COR-L47 (cell line): ENCODE data around the gene RRP12.
"Not testable (repeated sequence)": the region's sequence is repeated elsewhere in the genome, so short reads cannot be mapped to it uniquely, and the experiment has no call there.

Experiments used
- DNase-seq: peaks from one replicate; lab custom pipeline; 2025; lab: John Stamatoyannopoulos, UW

Gene RRP12, protein sequence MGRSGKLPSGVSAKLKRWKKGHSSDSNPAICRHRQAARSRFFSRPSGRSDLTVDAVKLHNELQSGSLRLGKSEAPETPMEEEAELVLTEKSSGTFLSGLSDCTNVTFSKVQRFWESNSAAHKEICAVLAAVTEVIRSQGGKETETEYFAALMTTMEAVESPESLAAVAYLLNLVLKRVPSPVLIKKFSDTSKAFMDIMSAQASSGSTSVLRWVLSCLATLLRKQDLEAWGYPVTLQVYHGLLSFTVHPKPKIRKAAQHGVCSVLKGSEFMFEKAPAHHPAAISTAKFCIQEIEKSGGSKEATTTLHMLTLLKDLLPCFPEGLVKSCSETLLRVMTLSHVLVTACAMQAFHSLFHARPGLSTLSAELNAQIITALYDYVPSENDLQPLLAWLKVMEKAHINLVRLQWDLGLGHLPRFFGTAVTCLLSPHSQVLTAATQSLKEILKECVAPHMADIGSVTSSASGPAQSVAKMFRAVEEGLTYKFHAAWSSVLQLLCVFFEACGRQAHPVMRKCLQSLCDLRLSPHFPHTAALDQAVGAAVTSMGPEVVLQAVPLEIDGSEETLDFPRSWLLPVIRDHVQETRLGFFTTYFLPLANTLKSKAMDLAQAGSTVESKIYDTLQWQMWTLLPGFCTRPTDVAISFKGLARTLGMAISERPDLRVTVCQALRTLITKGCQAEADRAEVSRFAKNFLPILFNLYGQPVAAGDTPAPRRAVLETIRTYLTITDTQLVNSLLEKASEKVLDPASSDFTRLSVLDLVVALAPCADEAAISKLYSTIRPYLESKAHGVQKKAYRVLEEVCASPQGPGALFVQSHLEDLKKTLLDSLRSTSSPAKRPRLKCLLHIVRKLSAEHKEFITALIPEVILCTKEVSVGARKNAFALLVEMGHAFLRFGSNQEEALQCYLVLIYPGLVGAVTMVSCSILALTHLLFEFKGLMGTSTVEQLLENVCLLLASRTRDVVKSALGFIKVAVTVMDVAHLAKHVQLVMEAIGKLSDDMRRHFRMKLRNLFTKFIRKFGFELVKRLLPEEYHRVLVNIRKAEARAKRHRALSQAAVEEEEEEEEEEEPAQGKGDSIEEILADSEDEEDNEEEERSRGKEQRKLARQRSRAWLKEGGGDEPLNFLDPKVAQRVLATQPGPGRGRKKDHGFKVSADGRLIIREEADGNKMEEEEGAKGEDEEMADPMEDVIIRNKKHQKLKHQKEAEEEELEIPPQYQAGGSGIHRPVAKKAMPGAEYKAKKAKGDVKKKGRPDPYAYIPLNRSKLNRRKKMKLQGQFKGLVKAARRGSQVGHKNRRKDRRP (N-terminal part only)

DNA sequence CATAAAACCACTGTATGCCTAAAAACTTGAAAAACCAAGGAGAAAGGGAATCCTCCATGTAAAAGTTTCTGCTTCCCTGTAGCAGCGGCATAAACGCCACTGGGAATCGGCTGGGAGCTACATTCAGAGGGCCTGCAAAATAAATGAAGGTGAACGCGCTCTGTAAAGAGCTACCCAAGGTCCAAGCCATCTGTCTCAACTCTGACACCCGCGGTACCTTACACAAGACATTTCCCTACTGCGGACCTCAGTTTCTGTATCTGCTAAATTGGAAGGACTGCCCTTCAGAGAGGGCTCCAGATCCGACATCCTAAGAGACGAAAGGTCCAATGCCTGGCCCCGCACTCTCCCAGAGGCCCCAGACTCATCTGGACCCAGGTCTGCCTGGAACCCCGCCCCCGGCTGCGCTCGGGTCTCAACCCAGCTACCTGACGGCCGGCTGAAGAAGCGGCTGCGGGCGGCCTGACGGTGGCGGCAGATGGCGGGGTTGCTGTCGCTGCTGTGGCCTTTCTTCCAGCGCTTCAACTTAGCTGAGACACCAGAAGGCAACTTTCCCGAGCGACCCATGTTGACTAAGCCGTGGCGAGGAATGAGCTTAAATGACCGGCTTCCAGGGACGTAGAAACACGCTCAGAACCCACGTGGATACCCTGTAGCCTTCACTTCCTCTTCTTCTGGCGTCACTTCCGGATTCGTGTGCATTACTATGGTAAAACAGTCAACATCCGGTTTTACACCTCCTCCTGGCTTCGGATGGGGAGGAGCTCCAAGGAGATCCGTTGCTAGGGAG, at the start of gene RRP12:
TSS of gene RRP12 (minus strand) at position 676 of the 790 bp plus-strand sequence. CDS start at position 567, 109 bp downstream.
- DNase-seq: peak; percentile 71

DNA sequence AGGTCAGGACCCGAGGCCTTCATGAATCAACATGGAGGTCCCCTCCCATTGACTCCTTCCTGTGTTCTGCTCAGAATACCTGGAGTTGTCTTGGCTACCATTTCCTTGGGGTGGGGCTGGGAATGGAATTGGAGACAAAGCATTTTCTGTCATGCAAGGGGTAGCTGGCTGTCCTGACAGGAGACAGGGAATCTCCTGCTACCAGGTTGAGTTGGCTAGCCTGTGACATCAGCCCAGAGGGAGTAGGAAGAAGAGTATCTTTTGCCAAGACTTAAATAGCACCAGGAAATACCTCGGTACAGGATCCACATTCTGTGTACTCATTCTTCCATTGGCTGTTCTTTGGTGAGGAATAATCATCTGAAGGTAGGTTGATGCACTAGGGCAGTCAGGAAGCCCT, 49.7 kb upstream of the RRP12 start:
- DNase-seq: no peak

DNA sequence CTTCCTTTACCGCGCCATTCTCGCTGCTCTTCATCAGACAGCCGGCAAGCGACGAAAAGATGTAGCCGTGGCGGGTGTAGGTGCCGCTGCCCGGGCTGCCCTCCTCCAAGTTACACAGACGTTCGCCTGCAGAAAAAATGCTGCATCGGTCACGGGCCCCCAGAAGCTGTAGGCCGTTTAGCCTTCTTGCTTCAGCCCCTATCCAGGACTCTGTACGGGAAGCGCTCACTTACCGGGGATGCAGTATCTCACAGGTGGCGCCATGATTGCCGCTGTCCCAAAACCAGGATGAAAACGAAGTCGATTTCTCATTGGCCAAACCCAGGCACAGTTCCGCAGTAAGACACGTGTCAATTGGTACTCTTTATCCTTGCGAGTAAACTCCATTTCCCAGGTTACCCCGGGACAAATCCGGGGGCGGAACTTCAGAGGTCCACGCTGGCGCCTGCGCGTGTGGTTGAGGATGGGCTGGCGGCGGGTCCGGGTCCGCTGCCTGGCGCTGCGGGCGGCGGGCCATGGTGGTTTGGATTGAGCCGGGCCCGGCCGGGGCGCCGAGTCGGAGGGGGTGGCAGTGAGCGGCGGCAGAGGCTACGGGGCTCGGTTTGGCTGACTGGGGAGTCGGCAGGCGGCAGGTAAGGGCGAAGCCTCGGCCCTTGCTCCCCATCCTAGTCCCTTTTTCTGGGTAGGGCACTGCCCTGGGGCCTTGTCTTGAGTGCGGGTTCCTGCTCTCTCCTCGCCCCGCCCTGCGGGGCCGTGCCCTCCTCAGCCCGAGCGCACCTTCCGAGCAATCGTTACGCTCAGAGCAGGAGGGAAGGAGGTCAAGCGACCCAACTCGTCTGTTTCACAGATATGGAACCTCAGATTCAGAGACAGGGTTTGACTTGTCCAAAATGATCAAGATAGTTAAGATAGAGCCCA, 44.8 kb upstream of the RRP12 start, which contains the start of the genes EXOSC1 and ZDHHC16:
TSS of gene EXOSC1 (minus strand) at position 285 of the 918 bp plus-strand sequence. CDS start at position 264, 21 bp downstream.
TSS of gene ZDHHC16 (plus strand) at position 454 of the 918 bp plus-strand sequence. CDS start 5,501 bp downstream, outside the sequence.
- peak; percentile 70 for DNase-seq

DNA sequence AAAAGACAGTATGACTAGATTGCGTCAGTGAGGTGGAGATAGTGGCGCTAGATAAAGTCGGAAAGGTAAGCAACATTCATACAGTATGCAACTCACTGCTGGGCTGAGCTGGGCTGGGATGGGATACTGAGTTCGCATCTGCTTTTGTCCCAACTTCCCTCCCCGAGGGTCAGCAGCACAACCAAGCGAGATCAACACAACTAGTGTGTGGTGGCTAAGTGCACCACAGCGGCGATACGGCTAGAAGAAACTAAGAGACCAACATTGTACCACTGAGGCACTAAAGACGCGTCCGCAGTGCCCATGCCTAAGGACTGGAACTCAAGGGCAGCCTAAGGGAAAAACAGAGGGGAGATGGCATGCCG, 44.2 kb upstream of the RRP12 start:
- DNase-seq: no peak

DNA sequence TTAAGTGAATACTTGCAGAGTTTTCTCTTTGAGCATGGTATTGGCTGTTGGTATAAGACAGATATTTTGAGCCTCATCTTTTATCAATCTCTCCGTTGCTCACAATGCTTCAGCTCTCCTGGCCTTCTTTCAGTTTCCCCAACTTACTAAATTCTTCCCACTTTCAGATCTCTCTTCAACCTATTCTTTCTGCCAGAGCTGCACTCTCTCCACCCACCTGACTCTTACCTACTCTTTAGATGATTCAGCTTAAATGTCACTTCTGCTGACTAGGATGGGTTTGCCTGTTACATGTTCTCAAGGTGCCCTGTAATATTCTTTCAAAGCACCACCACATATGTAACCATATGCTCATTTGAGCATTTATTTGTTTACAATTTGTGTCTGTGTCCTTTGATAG, 43.1 kb upstream of the RRP12 start:
- no peak for DNase-seq

DNA sequence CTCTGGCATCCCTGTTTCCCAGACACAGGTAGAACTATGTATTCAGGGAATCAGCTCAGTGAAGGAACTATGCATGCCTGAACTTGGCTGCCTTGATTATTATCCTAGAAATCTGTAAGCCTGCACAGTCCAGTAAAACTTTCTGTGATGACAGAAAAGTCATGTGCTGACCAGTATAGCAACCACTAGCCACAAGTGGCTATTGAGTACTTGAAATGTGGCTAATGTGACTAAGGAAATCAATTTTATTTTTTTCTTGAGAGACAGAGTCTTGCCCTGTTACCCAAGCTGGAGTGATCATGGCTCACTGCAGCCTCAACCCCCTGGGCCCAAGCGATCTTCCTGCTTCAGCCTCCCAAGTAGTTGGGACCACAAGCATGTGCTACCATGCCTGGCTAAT, 41.1 kb upstream of the RRP12 start:
- no peak for DNase-seq

DNA sequence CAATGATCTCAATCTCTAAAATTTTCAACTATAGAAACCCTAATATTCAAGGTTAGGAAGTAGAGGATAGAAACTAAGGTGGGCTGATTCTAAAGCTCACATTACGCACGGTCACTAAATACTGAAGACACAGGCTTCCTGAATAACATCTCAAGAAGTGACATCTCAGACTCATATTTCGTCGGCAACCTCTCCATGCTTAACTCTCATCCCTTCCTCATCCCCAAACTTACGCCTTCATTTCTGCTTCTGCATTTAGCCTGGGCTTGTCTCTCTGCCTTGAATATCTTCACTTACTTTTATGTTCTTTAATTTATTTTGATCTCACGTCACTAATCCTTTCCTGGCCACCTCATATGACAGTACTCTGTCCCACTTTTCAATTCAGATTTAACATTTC, 34.1 kb upstream of the RRP12 start:
- DNase-seq: no peak

DNA sequence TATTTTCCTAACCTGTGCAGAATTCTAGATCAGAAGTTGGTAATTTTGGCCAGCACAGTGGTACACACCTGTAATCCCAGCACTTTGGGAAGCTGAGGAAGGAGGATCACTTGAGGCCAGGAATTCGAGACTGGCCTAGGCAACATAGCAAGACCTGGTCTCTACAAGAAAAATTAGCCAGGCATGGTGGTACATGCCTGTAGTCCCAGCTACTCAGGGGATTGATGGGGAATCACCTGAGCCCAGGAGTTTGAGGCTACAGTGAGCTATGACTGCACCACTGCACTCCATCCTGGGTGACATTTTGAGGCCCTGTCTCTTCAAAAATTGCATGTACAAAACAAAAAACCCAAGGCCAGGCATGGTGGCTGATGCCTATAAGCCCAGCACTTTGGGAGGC, 33.4 kb upstream of the RRP12 start:
- no peak for DNase-seq

DNA sequence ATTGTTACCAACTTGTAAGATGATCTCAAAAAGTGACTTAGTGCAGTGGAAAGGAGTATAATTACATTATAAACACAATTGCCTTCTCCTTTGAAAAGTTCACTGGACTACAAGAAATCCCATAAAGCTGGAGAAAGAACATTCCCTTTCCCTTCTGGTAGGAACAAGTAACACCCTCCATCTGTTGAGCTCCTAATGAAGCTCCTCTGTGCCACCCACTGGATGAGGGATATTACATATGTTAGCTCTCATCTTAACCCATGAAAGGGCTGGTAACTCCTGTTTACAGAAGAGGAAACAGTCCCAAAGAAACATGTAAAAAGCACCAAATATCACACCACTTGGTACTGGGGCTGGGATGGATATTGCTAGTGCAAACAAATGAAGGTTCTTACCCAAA, 32.9 kb upstream of the RRP12 start:
- DNase-seq: no peak

DNA sequence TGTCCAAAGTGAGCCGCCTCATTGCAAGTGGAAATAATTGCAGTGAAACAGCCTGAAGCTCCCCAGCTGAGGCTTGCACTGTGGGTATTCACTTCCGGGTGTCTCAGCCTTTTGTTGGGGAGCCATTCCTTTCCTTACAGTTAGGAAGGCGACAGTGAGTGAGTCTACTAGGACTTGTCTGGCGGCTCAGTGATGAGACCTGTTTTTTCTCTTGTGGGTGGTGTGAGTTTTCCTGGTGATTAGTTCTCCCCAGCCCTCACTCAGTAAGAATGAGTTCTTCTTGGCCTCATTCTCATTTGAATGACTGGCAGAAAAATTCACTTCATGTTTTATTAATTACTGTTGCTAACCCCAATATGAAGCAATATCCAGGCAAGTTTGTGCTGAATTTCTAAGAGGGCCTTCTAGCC, 27.4 kb upstream of the RRP12 start:
- DNase-seq: no peak

DNA sequence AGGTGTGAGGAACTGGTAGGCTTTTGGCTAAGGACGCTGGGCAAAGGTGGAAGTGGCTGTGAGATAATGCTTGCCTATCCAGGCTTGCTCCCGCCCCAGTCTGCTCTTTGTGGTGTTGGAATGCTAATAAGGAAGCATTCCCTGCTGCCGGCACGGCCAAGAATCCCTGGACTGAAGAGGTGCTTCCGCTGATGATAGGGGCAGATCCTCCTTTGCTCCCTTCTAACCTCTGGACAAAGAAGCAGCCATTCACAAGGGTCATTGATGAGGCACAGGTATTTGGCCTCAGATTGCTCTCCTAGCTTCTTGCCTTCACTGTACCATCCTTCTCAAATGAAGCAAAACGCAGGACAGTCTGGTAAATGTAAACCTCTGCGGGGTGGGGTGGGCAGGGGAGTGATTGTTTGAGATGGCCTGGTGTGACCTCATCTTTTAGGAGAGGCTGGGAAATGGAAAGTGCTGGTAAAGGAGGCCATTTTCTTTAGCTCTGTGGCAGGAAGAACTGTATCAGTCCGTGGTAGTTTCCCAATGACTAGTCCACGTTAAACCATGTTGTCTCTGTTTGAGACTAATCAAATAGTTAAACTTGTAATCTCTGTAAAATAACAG, 26.5 kb upstream of the RRP12 start:
- DNase-seq: no peak

DNA sequence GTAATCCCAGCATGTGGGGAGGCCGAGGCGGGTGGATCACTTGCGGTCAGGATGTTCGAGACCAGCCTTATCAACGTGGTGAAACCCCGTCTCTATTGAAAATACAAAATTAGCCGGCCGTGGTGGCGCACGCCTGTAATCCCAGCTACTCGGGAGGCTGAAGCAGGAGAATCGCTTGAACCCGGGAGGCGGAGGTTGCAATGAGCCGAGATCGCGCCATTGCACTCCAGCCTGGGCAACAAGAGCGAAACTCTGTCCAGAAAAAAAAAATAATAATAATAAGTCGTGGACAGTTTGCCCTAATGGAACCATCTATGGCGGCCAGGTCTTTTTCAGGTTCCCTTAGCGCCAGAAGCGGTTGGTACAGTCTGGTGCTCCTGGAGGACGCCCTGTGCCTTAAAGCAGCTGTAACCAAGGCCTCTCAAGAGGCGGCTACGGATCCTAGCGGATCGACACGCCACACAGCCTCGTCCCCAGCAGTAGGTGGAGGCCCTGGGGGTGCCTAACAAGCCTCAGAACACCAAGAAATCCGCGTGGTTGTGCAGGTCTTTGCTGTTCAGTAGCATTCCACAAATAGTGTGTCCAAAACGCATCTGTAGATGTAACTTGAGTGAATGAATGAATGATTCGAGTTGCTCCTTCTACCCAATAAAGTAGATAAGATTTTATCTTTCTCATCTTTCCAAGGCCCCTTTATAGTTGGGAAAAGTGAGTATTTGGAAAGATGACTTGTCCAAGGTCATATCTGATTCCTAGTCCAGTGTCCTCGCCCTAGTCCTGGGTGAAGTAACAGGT, 25.8 kb upstream of the RRP12 start:
- no peak for DNase-seq

DNA sequence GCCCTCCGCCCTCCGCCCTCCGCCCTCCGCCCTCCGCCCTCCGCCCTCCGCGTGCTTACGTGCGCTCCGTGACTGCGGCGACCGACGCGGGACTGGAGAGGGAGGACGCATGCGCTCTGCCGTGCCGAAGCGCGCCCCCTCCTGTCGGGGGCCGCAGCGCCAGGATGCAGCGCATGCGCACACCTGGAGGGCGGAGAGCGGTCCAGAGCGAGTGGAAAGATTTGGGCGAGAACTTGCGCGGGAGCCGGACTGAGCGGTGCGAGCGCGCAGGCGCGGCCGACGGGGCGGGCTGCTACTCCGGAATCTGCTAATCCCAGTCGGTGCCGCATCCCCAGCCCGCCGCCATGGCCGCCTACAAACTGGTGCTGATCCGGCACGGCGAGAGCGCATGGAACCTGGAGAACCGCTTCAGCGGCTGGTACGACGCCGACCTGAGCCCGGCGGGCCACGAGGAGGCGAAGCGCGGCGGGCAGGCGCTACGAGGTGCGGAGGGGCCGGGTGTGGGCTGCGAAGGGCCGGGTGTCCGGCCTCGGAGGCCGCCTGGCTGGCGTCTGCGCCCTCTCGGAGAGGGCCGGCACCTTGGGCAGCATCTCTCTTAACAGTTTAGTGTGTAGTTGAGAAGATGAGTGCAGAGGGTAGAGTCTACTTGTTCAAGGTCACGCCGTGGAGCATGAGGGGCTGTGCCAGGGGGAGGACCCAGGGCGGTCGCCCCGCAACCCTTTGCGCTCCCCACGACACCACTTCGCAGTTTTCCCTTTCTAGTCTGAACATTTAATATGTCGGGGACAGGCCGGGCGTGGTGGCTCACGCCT, 25.0 kb upstream of the RRP12 start, which contains the start of gene PGAM1:
TSS of gene PGAM1 (plus strand) at position 228 of the 812 bp plus-strand sequence. CDS start at position 345, 117 bp downstream.
- peak; percentile 75 for DNase-seq

DNA sequence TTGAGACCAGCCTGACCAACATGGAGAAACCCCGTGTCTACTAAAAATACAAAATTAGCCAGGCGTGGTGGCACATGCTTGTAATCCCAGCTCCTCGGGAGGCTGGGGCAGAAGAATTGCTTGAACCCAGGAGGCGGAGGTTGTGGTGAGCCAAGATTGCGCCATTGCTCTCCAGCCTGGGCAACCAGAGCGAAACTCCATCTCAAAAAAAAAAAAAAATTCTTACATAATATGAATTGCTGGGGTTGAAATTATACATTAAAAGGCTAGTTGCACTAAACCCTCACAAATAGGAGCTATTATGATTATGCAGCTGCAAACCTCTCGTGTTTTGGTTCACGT, 22.6 kb upstream of the RRP12 start:
- not testable (repeated sequence) for DNase-seq

DNA sequence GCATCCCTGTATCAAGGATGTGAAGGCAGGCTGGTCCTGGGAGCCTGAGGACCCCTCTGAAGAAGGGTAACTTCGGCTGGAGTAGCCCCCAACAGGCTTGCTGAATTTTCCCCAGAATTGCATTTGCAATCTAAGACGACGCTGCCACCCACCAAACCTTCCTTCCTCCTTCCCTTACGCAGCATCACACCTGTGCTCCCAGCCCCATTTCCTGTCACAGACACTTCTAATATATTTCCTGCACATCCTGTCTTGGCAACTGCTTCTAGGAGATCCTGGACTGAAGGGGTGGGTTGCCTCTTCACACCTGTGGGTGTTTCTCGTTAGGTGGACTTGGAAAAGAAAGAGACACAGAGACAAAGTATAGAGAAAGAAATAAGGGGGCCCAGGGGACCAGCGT, 15.4 kb upstream of the RRP12 start:
- no peak for DNase-seq

DNA sequence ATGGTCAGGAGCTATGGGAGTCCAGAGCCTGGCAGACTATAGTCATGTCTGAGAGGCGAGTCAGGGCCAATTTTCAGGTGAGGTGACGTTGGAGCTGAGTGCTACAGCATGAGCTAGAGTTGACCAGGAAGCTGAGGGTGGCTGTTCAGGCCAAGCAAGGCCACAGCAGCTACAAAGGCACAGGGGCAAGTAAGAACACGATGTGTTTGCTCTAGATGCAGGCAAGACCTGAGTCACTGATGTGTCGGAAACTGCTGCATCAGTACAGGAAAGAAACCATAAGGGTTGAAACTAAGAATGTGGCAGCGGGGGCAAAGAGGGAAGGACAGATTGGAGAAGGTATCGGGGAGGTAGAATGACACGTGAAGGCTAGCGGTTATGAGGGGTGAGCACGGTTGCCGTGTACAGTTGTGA, 11.8 kb upstream of the RRP12 start:
- no peak for DNase-seq

DNA sequence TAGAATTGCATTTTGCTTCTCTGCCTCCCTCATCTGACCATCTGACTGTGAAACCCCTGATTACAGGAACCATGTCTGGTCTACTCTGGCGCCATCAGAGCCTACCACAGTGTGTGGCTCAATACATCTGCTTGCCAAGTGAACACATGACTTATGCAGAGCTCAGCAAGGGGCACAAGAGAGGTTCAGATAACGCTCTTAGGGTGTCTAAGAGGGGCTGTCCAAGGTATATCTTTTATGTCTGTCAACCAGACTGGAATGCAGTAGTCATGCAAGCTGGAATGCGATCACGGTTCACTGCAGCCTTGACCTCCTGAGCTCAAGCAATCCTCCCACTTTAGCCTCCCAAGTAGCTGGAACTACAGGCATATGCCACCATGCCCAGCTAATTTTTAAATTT, 10.3 kb upstream of the RRP12 start:
- no peak for DNase-seq

DNA sequence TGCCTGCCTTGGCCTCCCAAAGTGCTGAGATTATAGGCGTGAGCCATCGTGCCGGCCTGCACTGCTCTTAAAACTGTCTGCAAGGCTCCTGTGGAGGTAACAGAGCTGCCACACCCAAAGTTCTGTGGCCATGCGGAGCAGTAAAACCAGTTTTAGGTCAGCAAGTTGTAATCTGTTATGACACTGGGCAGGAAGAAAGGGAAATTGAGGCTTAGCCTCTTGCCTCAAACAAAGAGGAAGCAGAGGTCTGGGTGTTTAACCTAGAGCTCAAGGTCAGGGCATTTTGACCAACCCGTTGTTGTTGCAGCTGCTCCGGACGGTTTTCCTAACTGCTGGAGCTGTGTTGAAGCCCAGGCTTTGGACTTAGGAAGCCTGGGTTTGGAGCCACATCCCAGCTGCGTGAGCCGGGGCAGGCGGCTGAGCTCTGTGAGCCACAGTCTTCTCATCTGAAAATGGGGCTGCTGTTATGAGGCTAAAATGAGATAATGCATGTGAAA, 7.4 kb upstream of the RRP12 start:
- no peak for DNase-seq
